Common myeloid progenitor, CD34-positive (primary cell): ENCODE measurements around the gene PHACTR1.

Experiments
- CTCF ChIA-PET: fragments of 350-600 bp; sonication (Branson Sonifier 250); formaldehyde crosslinking; loops from one replicate; lab custom pipeline; 2021; ENCODE audit warnings: antibody characterized with exemption; lab: Charles Lee
- POLR2A ChIA-PET: fragments of 350-600 bp; sonication (Branson Sonifier 250); formaldehyde crosslinking; loops from one replicate; lab custom pipeline; 2021; ENCODE audit warnings: antibody characterized with exemption; lab: Charles Lee
- DNase-seq, 3 donors: peaks; one replicate each; pipeline versions ENCODE4 v3.0.0 to v3.0.0-alpha.2; 2013
- H3K27ac ChIP-seq, 2 experiments: 1 replicate in 1 of 2; 2 replicates in 1 of 2; pipeline ENCODE4 v1.7.0; 2013; ENCODE audit warnings: inconsistent platforms in 2 of 2, low read length in 2 of 2, mild to moderate bottlenecking in 2 of 2, low read depth in 1 of 2, moderate library complexity in 1 of 2; ENCODE audit not compliant: severe bottlenecking in 2 of 2, insufficient read depth in 1 of 2, poor library complexity in 1 of 2
- H3K27me3 ChIP-seq, 5 experiments: replicated peaks in 2 of 5; 1 replicate in 3 of 5; 2 replicates in 2 of 5; pipeline versions ENCODE4 v1.6.1 to v1.7.0; 2013; ENCODE audit warnings: low read length in 4 of 5, mild to moderate bottlenecking in 2 of 5, moderate library complexity in 2 of 5, inconsistent platforms in 1 of 5; ENCODE audit not compliant: insufficient read depth in 5 of 5, control insufficient read depth in 4 of 5
- H3K36me3 ChIP-seq, 4 experiments: 1 replicate in 2 of 4; 2 replicates in 2 of 4; pipeline versions ENCODE4 v1.6.1 to v1.7.0; 2013; ENCODE audit warnings: low read length in 3 of 4, control low read depth in 1 of 4, mild to moderate bottlenecking in 1 of 4; ENCODE audit not compliant: control insufficient read depth in 4 of 4, insufficient read depth in 4 of 4
- H3K4me1 ChIP-seq, 4 experiments: 1 replicate in 3 of 4; 2 replicates in 1 of 4; pipeline versions ENCODE4 v1.6.1 to v1.7.1; 2013; ENCODE audit warnings: low read length in 3 of 4, mild to moderate bottlenecking in 3 of 4, control low read depth in 1 of 4, inconsistent platforms in 1 of 4, moderate library complexity in 1 of 4; ENCODE audit not compliant: control insufficient read depth in 4 of 4, insufficient read depth in 4 of 4; ENCODE audit errors: control extremely low read depth in 1 of 4
- H3K4me3 ChIP-seq, 7 experiments: 1 replicate in 4 of 7; 2 replicates in 3 of 7; pipeline versions ENCODE4 v1.5.1 to v1.7.0; 2013; ENCODE audit warnings: mild to moderate bottlenecking in 7 of 7, low read length in 6 of 7, moderate library complexity in 6 of 7, inconsistent platforms in 2 of 7, low read depth in 2 of 7, control low read depth in 1 of 7; ENCODE audit not compliant: insufficient read depth in 4 of 7, control insufficient read depth in 1 of 7; ENCODE audit errors: extremely low read depth in 1 of 7
- H3K9me3 ChIP-seq, 5 experiments: 1 replicate in 4 of 5; 2 replicates in 1 of 5; pipeline versions ENCODE4 v1.6.1 to v1.7.1; 2013; ENCODE audit warnings: low read length in 4 of 5, mild to moderate bottlenecking in 2 of 5, inconsistent platforms in 1 of 5, low read depth in 1 of 5, moderate library complexity in 1 of 5; ENCODE audit not compliant: control insufficient read depth in 4 of 5, insufficient read depth in 2 of 5; ENCODE audit errors: control extremely low read depth in 1 of 5
- WGBS: methylation state at CpG from one replicate; pipeline ENCODE4 v1.1.5; 2013; ENCODE audit not compliant: insufficient coverage; 5-methylcytosine and 5-hydroxymethylcytosine counted together

PHACTR1 gene

GRCh38 chr6:12748411-12748810 is 31.8 kb downstream of the PHACTR1 start:
- DNase-seq, result no peak
- H3K9me3 ChIP-seq, result peaks cover 0 to 10% (median 2%) of the 10 kb centered on the region in 5 experiments
- no peak overlapping the region for H3K4me3 ChIP-seq
- peaks cover 0 to 12% (median 9%) of the 10 kb centered on the region in 4 experiments for H3K4me1 ChIP-seq
- no CpG with 5 or more reads among the region's 2 CpGs for WGBS
- H3K36me3 ChIP-seq, result no peaks in the 10 kb centered on the region
- peaks cover 8 to 54% (median 28%) of the 10 kb centered on the region in 5 experiments for H3K27me3 ChIP-seq
- POLR2A ChIA-PET, result no interaction called here
- CTCF ChIA-PET, result no interaction called here
- no peak overlapping the region for H3K27ac ChIP-seq

DNA sequence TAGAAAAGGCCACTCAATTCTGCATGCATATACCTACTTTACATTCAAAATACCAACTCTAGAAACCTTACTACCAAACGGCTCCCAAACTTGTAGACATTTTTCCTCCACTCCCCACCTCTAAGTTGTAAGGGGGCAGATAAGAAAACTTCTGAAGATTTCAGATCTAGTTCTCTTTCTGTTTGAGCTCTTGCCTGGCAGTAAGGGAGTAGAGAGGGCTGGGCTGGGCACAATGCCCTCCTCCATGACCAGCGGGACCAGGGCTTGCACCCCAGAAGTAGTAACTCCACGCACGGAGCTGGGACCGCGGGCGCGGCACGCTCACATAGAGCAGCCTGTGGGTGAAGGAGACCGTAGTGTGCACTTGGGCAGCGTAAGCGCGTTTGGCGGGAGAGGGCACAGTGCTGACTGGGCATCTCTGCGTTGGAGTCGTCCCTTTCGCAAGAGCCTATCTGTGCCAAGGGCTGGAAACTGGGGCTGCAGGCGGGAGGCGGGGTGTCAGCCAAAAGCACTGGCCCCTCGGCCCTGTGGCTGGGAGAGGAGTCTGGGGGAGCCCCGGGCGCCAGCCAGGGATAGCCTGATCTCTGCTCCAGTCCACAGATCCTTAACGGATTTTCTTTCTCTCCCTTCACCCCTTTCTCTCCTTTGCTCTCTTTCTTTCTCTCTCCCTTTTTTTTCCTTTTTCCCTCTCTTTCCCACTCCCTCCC is 32.4 kb downstream of the PHACTR1 start:
- Histone ChIP-seq H3K27me3 (peaks cover 8 to 54% (median 28%) of the 10 kb centered on the region in 5 experiments), H3K36me3 (no peaks in the 10 kb centered on the region)
- POLR2A ChIA-PET, result no interaction called here

GRCh38 chr6:12749531-12750379 is 33.2 kb downstream of the PHACTR1 start:
- CTCF ChIA-PET, result interaction anchor here (0.6 kb wide), 1 partner anchor 477 kb away, joined by 3 read pairs; no protein-coding TSS in a partner anchor
- peak overlapping the region in 5 of 7 experiments; percentile 9 to 62 (median 32) for H3K4me3 ChIP-seq

More for the DNA sequence above, 32.4 kb downstream of the PHACTR1 start:
- DNase-seq, result peak in 2 of 3 donors; percentile 29 to 45
- 3% methylated on average over 21 of the region's 23 CpGs for WGBS
- H3K27ac ChIP-seq, result no peak overlapping the region
- CTCF ChIA-PET, result interaction anchor here (0.6 kb wide), 1 partner anchor 476 kb away, joined by 3 read pairs; no protein-coding TSS in a partner anchor
- peaks cover 0 to 10% (median 2%) of the 10 kb centered on the region in 5 experiments for H3K9me3 ChIP-seq
- peaks cover 0 to 12% (median 9%) of the 10 kb centered on the region in 4 experiments for H3K4me1 ChIP-seq
- H3K4me3 ChIP-seq, result peak overlapping the region in 4 of 7 experiments; percentile 15 to 62 (median 28)

DNA sequence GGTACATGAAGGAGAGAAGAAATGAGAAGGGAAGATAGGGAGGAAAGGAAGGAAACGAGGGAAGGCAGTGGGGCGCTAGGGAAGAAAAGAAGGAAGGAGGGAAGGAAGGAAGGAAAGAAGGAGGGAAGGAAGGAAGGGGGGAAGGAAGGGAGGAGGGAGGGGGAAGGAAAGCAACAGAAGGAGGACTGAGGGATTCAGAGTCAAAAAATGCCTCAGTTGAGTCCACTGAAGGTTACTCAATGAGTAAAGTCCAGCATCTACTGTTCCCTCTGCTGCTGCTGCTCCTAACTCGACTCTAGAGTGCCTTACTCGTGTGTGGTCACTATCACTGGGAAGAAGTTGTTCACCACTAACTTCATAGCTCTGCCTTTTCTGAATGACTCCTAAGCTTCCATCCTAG is 33.8 kb downstream of the PHACTR1 start:
- WGBS, result 35% methylated on average over 4 of the region's 4 CpGs
- POLR2A ChIA-PET, result no interaction called here
- Histone ChIP-seq H3K36me3 (no peaks in the 10 kb centered on the region), H3K4me3 (peak overlapping the region in 3 of 7 experiments; percentile 8 to 32 (median 27)), H3K4me1 (peaks cover 0 to 12% (median 9%) of the 10 kb centered on the region in 4 experiments), H3K9me3 (peaks cover 0 to 4% (median 0%) of the 10 kb centered on the region in 5 experiments), H3K27me3 (peaks cover 8 to 54% (median 28%) of the 10 kb centered on the region in 5 experiments), H3K27ac (no peak overlapping the region)
- DNase-seq, result no peak
- CTCF ChIA-PET, result no interaction called here

More at GRCh38 chr6:12749531-12750379, 33.2 kb downstream of the PHACTR1 start:
- POLR2A ChIA-PET, result no interaction called here
- peak in 2 of 3 donors; percentile 34 to 45 for DNase-seq
- peaks cover 0 to 12% (median 9%) of the 10 kb centered on the region in 4 experiments for H3K4me1 ChIP-seq
- no peak overlapping the region for H3K27ac ChIP-seq
- 3% methylated on average over 29 of the region's 75 CpGs for WGBS
- no peaks in the 10 kb centered on the region for H3K36me3 ChIP-seq
- peaks cover 0 to 5% (median 2%) of the 10 kb centered on the region in 5 experiments for H3K9me3 ChIP-seq
- peaks cover 8 to 54% (median 28%) of the 10 kb centered on the region in 5 experiments for H3K27me3 ChIP-seq

- Histone ChIP-seq H3K9me3 (peaks cover 0 to 2% (median 0%) of the 10 kb centered on the region in 5 experiments), H3K27me3 (peaks cover 8 to 52% (median 28%) of the 10 kb centered on the region in 5 experiments), H3K4me3 (no peak overlapping the region), H3K36me3 (no peaks in the 10 kb centered on the region), H3K27ac (no peak overlapping the region), H3K4me1 (peaks cover 0 to 12% (median 9%) of the 10 kb centered on the region in 4 experiments)
- ChIA-PET POLR2A (no interaction called here), CTCF (no interaction called here)
- 32% methylated on average over 9 of the region's 10 CpGs for WGBS
- DNase-seq, result peak; percentile 47 to 83 (median 78)
These were observed 35.2 kb downstream of the PHACTR1 start for GRCh38 chr6:12751694-12752325.

DNA sequence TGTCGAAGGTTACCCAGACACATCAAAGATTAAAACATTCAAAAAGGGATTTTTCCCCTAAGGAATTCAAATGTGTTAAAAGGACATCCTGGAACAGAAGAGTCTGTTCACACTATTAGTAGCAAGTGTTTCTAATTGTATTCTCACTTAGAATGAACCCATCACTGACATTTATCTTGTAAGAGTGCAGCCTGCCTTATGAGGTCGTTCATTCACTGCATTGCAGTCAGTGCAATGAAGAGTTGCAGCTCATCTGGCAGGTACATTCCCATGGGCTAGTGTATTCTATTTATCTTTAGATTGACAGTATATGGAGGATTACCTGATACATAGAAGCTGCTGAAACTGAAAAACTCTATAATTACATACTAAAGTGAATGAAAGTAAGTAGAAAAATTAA is 36.5 kb downstream of the PHACTR1 start:
- CTCF ChIA-PET, result no interaction called here
- no peak overlapping the region for H3K4me3 ChIP-seq
- no CpG with 5 or more reads among the region's 2 CpGs for WGBS

More for the DNA sequence above, 36.5 kb downstream of the PHACTR1 start:
- H3K36me3 ChIP-seq, result no peaks in the 10 kb centered on the region
- DNase-seq, result no peak
- peaks cover 8 to 41% (median 24%) of the 10 kb centered on the region in 5 experiments for H3K27me3 ChIP-seq
- H3K27ac ChIP-seq, result no peak overlapping the region
- POLR2A ChIA-PET, result no interaction called here
- peaks cover 0 to 2% (median 0%) of the 10 kb centered on the region in 5 experiments for H3K9me3 ChIP-seq
- peaks cover 0 to 12% (median 9%) of the 10 kb centered on the region in 4 experiments for H3K4me1 ChIP-seq
